ENCODE results near the gene D2HGDH.

GRCh38 chr2:241753493-241753892, 19.1 kb downstream of the D2HGDH start:
- TF ChIP-seq NFRKB (IDR thresholded peaks at IDR 0.05) (no peak), CTBP1 (IDR thresholded peaks at IDR 0.05; ENCODE audit: borderline replicate concordance) (no peak), ARNT (IDR thresholded peaks at IDR 0.05) (no peak), SP1 (IDR thresholded peaks at IDR 0.05) (no peak), FOXM1 (IDR thresholded peaks at IDR 0.05; ENCODE audit: borderline replicate concordance) (no peak), TARDBP (IDR thresholded peaks at IDR 0.05) (no peak), LEF1 (IDR thresholded peaks at IDR 0.05; ENCODE audit: borderline replicate concordance) (no peak), HDGF (IDR thresholded peaks at IDR 0.05; ENCODE audit: borderline replicate concordance) (no peak), FOXA1 (IDR thresholded peaks at IDR 0.05) (no peak), ELF4 (IDR thresholded peaks at IDR 0.05) (no peak), SUZ12 (IDR thresholded peaks at IDR 0.05) (no peak)
